NCI-H1417 (cell line): Measurements from ENCODE around the gene THOP1.
"Not testable (repeated sequence)": the region's sequence is repeated elsewhere in the genome, so short reads cannot be mapped to it uniquely, and the experiment has no call there.

Source experiments
- DNase-seq, 3 experiments: peaks; one replicate each; lab custom pipeline; 2025; lab: John Stamatoyannopoulos, UW

Gene THOP1

GRCh38 chr19:2817237-2817829 is 32.0 kb downstream of the THOP1 start:
- DNase-seq: not testable (repeated sequence)

- peak; percentile 96 to 99 (median 98) for DNase-seq
Measured at GRCh38 chr19:2819540-2820111, 34.3 kb downstream of the THOP1 start, which contains the start of gene ZNF554. TSS of gene ZNF554 (plus strand) at chr19:2819868. CDS start at chr19:2820072, 204 bp downstream.

GRCh38 chr19:2820112-2820702 is 34.9 kb downstream of the THOP1 start:
- DNase-seq: peak in 2 of 3 experiments; percentile 60 to 78

GRCh38 chr19:2822846-2823245 is 37.5 kb downstream of the THOP1 start:
- no peak for DNase-seq

- no peak for DNase-seq
Measured at GRCh38 chr19:2823646-2824045, 38.3 kb downstream of the THOP1 start.

- no peak for DNase-seq
Measured at GRCh38 chr19:2824129-2824528, 38.8 kb downstream of the THOP1 start.

GRCh38 chr19:2827022-2827421 is 41.7 kb downstream of the THOP1 start:
- no peak for DNase-seq

GRCh38 chr19:2827840-2828489 is 42.7 kb downstream of the THOP1 start:
- DNase-seq: no peak

- no peak for DNase-seq
Measured at GRCh38 chr19:2834294-2834871, 49.1 kb downstream of the THOP1 start.

- no peak for DNase-seq
Measured at GRCh38 chr19:2837430-2837829, 52.1 kb downstream of the THOP1 start.

GRCh38 chr19:2840794-2841791 is 55.8 kb downstream of the THOP1 start, which contains the start of gene ZNF555:
TSS of gene ZNF555 (plus strand) at chr19:2841475. CDS start at chr19:2841573, 98 bp downstream.
- peak; percentile 80 to 99 (median 93) for DNase-seq

GRCh38 chr19:2841855-2842574 is 56.7 kb downstream of the THOP1 start:
- DNase-seq: no peak

- DNase-seq: no peak
Measured at GRCh38 chr19:2845107-2845506, 59.8 kb downstream of the THOP1 start.

- DNase-seq: no peak
Measured at GRCh38 chr19:2846180-2846894, 61.0 kb downstream of the THOP1 start.

GRCh38 chr19:2847507-2847906 is 62.2 kb downstream of the THOP1 start:
- DNase-seq: no peak

- no peak for DNase-seq
Measured at GRCh38 chr19:2848616-2849015, 63.3 kb downstream of the THOP1 start.

GRCh38 chr19:2850256-2850925 is 65.1 kb downstream of the THOP1 start:
- no peak for DNase-seq

- DNase-seq: no peak
Measured at GRCh38 chr19:2852598-2852997, 67.3 kb downstream of the THOP1 start.

- no peak for DNase-seq
Measured at GRCh38 chr19:2853015-2853606, 67.8 kb downstream of the THOP1 start.
